Fibroblast of peridontal ligament (primary cell): ENCODE results near the gene ERAS.
"Not testable (repeated sequence)": the region's sequence is repeated elsewhere in the genome, so short reads cannot be mapped to it uniquely, and the experiment has no call there.

Source experiments
- DNase-seq: peaks from one replicate; pipeline ENCODE4 v3.0.0-alpha.2; 2010; ENCODE audit errors: extremely low read depth

ERAS gene

GRCh38 chrX:48794911-48795515, 31.3 kb upstream of the ERAS start:
- peak; percentile 15 for DNase-seq

- DNase-seq: no peak
Observed at GRCh38 chrX:48798318-48798717, 28.0 kb upstream of the ERAS start.

DNA sequence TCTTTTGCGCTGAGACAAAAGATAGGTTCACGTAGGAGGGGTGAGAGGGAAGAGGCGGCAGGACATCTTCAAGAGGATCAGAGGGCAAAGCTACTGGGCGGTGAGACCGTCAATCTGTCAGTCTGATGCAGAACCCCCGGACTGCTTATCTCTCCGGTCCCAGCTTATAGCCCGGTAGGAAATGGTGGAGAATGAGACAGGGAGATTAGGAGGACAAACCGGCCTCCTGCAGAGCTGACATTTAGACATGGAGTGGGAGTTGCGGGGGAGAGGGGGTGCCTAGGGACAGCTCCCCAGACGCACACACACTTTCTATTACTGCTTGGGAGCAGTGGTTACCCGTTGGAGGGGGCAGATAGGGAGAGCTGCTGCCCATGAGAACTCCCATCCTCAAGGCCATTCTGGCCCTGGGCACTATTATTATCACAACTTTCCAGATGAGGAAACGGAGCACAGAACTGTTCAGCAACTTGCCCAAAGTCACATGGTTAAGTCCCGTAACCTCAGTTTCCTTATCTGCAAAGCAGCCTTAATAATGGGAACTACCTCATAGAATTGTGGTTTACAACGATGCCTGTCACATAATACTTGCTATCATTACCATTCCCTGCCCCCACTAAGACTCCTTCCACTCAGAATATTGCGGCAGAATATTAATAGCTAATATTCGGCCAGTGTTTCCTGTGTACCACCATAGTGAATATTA, 25.6 kb upstream of the ERAS start:
- DNase-seq: no peak

DNA sequence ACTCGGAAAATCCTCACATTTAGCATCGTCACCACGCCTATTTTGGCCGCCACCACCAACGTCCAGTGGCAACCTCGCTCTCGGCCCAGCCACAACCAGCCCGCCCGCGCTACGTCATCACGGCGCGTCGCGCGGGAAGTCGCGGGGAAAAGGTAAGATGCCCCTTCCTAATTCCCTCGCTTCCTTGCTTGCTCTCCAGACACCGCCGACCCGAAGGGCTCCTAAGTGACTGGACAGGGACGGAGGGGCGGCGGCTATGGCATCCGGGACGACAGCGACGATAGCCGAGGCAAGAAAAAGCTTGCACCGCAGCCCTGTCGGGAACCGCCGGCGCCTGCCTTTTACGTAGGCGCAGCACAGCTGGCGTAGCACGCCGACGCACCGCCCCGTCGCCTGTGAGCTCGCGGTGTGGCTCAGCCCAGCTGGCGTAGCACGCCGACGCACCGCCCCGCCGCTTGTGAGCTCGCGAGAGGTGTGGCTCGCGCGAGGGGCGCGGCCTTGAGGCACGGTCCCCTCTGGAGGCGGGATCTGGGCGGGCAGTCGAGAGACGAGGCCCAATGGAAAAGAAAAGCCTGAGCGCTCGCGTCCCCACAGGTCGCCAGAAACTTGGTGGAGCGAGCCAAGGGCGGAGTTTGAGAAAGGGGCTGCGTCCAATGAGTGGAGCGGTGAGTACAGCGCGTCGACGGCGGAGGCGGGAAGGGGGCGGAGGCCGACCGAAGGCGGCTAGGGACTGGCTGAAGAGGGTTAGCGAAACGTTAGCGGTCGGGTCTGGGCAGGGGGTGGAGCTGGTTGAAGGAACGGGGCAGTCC, 24.8 kb upstream of the ERAS start, which contains the start of gene HDAC6:
HDAC6 (plus strand) TSS at position 788 of the 809 bp plus-strand sequence. CDS start 626 bp downstream, outside the sequence.
- DNase-seq: peak; percentile 97

DNA sequence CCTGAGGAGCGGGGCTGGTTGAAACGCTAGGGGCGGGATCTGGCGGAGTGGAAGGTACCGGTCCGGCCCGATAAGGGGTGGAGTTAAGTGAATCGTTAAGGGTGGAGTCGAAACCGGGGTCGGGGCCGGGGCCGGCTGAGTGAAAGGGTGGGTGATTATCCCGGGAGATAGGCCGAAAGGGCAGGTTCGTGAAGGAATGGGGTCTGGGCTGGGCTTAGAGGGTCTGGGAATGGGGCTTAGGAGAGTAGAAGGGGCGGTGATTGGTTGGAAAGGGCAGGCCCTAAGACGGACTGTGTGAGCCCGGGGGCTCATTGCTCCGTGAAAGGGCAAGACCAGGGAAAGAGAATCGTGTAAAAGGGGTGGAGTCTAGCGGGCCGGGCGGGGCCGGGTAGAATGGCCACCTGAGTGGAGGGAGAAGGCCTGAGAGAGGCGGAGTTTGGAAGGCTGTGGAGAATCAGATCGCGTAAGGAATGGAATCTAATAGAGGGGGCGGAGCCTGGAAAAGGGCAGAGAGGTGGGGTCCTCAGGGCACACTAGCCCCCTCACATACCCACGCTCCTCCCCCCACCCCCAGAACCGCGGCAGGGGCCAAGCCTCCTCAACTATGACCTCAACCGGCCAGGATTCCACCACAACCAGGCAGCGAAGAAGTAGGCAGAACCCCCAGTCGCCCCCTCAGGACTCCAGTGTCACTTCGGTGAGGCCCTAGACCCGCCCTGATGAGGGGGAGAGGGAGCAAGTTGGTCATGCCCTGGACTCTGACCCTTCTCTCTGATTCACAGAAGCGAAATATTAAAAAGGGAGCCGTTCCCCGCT, 24.0 kb upstream of the ERAS start:
- peak; percentile 65 for DNase-seq

DNA sequence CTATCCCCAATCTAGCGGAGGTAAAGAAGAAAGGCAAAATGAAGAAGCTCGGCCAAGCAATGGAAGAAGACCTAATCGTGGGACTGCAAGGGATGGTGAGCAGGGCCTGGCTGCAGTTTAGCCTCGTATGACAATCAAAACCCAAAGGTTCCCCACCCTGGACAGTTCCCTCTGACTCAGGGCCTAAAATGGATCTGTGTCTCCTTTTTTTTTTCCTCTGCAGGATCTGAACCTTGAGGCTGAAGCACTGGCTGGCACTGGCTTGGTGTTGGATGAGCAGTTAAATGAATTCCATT, 23.5 kb upstream of the ERAS start:
- DNase-seq: no peak

DNA sequence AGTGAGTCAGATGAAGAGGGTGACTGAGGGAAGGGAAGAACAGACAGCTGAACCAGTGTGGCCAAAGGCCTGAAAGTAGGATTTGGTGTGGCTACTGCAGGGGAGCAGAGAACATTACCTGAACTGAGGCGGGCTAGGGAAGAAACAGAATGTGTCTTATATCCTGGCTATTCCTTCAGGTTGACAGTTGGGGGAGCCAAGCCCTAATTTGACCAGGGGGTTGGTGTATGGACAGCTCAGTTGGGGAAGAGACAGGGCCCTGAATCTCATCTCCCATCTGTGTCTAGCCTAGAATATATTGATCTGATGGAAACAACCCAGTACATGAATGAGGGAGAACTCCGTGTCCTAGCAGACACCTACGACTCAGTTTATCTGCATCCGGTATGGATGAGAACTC, 20.2 kb upstream of the ERAS start:
- DNase-seq: no peak

DNA sequence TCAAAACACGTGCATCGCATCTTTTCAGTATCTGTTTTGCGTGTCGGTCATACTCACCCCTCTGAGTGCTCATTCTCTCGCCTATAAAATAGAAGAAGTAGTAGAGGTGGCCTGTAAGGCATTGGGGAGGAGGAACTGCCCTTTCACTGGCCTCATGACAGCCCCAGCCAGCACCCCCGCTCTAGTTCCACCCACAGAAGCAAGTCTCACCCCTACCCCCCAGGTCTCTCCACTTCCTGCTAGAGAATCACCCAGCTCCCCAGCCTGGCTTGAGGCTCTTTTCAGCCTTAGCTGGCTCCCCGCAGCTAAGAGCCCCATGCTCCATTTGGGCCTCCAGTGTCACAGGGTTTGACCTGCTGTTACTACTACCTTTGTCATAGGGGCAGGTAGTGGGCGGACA, 12.7 kb upstream of the ERAS start:
- DNase-seq: no peak

- DNase-seq: no peak
Observed at GRCh38 chrX:48814722-48815121, 11.6 kb upstream of the ERAS start.

DNA sequence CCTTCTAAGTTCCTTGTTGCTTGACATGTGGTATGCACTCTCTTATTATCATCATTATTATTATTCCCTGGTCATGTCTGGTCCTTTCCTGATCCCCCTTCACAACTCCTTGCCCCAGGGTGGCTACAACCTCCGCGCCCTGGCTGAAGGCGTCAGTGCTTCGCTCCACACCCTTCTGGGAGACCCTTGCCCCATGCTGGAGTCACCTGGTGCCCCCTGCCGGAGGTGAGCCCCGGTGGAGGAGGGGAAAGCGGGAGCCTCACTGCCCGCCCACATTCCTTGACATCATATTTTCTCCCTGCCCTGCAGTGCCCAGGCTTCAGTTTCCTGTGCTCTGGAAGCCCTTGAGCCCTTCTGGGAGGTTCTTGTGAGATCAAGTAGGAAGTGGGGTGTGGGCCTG, 11.0 kb upstream of the ERAS start:
- DNase-seq: no peak

GRCh38 chrX:48816014-48816810, 10.1 kb upstream of the ERAS start:
- DNase-seq: no peak

GRCh38 chrX:48818098-48818497, 8.2 kb upstream of the ERAS start:
- no peak for DNase-seq

DNA sequence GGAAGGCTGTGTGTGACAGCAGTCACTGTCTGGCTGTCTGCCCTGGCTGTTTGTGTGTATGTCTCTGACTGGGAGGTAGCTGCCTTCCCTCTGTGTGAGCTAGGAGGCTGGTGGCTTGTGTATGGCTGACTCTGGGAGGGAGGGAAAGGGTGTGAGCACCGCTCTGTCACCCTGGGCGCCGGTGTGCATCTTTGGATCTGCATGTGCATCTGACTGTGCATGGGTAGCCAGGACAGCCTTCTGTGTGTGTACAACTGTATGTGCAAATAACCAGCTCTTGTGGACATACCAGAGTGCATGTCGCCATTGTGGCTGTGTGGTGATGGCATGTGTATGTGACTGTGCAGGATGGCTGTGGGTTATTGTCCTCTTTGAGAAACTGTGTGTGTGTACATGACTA, 7.4 kb upstream of the ERAS start:
- DNase-seq: no peak

- not testable (repeated sequence) for DNase-seq
Observed at GRCh38 chrX:48819394-48819793, 6.9 kb upstream of the ERAS start.

- DNase-seq: no peak
Observed at GRCh38 chrX:48823053-48823452, 3.3 kb upstream of the ERAS start.

DNA sequence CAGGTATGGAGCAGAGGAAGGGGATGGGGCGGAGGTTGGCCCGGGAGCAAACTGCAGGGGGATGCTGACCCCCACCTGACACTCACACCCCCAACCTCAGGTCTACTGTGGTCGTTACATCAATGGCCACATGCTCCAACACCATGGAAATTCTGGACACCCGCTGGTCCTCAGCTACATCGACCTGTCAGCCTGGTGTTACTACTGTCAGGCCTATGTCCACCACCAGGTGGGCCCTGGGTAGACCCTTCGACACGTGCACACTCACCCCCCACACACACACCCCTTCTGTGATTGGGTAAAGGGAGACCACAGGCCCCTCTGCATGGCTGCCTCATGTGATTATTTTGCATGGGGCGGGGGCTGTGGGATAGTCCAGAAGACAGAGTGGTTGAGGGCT, 2.2 kb upstream of the ERAS start:
- DNase-seq: no peak

DNA sequence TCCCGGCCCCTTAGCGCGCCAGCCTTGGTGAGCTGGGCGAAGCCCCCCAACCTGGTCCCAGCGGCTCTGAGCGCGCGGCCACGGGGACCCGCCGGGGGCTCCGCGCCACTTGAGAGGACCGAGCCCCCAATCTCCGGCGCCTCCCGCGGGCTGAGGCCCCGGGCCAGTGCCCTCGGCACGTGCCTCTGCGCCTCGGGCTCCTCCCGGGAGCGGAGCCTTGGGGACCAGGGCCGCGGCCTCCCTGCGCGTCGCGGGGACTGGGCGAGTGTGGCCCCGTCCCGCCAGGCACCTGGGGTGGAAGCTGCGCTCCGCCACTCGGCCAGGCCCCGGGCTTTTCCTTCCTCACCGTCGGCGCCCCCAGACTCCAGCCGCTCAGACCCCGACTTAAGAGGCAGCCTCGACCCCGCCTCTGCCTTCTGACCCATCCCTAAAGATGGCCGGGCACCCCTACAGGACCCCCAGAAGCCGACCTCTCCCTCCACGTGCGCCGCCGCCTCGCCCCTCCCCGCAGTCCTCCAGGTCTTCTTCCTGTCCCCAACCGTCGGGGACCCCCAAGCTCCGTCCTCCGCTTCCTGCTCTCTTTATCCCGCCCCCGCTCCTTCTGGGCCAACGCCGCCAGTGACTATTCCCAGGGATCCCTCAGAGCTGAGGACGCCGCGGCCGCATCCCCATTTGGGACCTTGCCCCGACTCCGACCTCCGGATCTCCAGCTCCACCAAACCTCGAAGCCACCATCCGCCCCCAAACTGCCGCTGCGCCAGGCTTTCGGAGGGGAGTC, 752 bp downstream of the ERAS start:
- DNase-seq: no peak

DNA sequence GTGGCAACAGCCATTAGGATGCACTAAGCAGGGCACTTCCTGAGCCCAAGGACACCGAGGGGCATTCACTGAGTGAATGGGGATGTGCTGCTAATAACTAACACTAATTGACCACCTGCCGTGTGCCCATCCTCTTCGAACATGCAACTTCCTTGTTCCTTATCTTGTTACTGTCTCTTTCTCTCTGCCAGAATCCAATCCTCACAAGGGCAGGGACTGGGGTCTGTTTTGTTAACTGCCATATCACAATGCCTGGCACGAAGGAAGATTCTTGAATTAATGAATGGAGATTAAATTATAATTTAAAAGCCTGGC, 1.3 kb downstream of the ERAS start:
- DNase-seq: no peak

DNA sequence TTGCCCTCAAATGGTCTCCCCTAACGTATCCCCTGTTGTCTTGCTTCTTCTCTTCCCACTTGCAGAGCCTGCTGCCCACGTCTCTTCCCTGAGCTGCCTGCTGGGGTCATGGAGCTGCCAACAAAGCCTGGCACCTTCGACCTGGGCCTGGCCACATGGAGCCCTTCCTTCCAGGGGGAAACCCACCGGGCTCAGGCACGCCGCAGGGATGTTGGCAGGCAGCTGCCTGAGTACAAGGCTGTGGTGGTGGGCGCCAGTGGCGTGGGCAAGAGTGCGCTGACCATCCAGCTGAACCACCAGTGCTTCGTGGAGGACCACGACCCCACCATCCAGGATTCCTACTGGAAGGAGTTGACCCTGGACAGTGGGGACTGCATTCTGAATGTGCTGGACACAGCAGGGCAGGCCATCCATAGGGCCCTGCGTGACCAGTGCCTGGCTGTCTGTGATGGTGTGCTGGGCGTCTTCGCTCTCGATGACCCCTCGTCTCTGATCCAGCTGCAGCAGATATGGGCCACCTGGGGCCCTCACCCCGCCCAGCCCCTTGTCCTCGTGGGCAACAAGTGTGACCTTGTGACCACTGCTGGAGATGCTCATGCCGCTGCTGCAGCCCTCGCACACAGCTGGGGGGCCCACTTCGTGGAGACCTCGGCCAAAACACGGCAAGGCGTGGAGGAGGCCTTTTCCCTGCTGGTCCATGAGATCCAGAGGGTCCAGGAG, 2.9 kb downstream of the ERAS start:
- DNase-seq: no peak
